Stomach (tissue), 9 donors: Measurements from ENCODE around the gene MTR. TPM values are rescaled to one million over a fixed set of nuclear protein-coding genes. Genes with fewer than 3 reads are reported as not detected.

Source experiments
- DNase-seq, 2 donors: peaks; one replicate each; pipeline versions ENCODE4 v3.0.0 to v3.0.0-alpha.2; 2013 to 2019
- H3K27ac ChIP-seq, 5 donors: fragments of 200-600 bp in 4 of 5; sonication (generic) in 4 of 5; one replicate each; pipeline ENCODE4 v1.5.1; 2013 to 2019; ENCODE audit warnings: mild to moderate bottlenecking in 1 of 5, moderate library complexity in 1 of 5
- H3K27me3 ChIP-seq, 3 donors: fragments of 200-600 bp; sonication (generic); one replicate each; pipeline ENCODE4 v1.5.1; 2017 to 2019; ENCODE audit warnings: mixed run types in 1 of 3
- H3K36me3 ChIP-seq, 4 donors: fragments of 200-600 bp; sonication (generic); 1 replicate in 3 of 4; 2 replicates in 1 of 4; pipeline ENCODE4 v1.5.1; 2016 to 2019
- H3K4me1 ChIP-seq, 4 donors: fragments of 200-600 bp; sonication (generic); one replicate each; pipeline ENCODE4 v1.5.1; 2016 to 2019
- H3K4me3 ChIP-seq, 4 donors: fragments of 200-600 bp; sonication (generic) in 3 of 4; one replicate each; pipeline ENCODE4 v1.5.1; 2016 to 2019; ENCODE audit warnings: mild to moderate bottlenecking in 1 of 4
- H3K9me3 ChIP-seq, 4 donors: fragments of 200-600 bp; sonication (generic); one replicate each; pipeline ENCODE4 v1.5.1; 2016 to 2019
- CTCF ChIP-seq, 7 experiments: fragments of 450-650 bp in 4 of 7; fragments of 200-600 bp in 3 of 7; sonication (generic) in 3 of 7; IDR thresholded peaks; one replicate each; pipeline ENCODE4 v1.5.1; 2016 to 2019; ENCODE audit warnings: antibody characterized with exemption in 7 of 7, control low read depth in 2 of 7, mild to moderate bottlenecking in 1 of 7
- EP300 ChIP-seq: sonication (generic); formaldehyde crosslinking; IDR thresholded peaks from one replicate; pipeline ENCODE4 v1.6.1; 2017; ENCODE audit warnings: antibody characterized with exemption
- POLR2A ChIP-seq, 4 donors: fragments of 450-650 bp; IDR thresholded peaks; one replicate each; pipeline ENCODE4 v1.6.1; 2016; ENCODE audit warnings: antibody characterized with exemption in 4 of 4, control low read depth in 2 of 4, mild to moderate bottlenecking in 1 of 4, moderate library complexity in 1 of 4
- POLR2AphosphoS5 ChIP-seq, 3 donors: sonication (generic); formaldehyde crosslinking; IDR thresholded peaks; one replicate each; pipeline ENCODE4 v1.6.1; 2016; ENCODE audit warnings: antibody characterized with exemption in 3 of 3
- WGBS, 5 donors: extraction: QIAGEN DNeasy Blood & Tissue Kit in 3 of 5; methylation state at CpG; one replicate each; pipeline versions ENCODE4 v1.1.5 to v1.1.7; 2013 to 2018; 5-methylcytosine and 5-hydroxymethylcytosine counted together
- intact Hi-C: fragments of 100-400 bp; cut with DNase I; formaldehyde crosslinking; loops from one replicate; pipeline ENCODE4 v1.15.1; 2023; ENCODE audit warnings: low total_unique reads
- polyA plus RNA-seq, 3 donors: library from polyadenylated mRNA; stranded (reverse); fragments of 200-250 nt; gene quantifications; one replicate each; pipeline ENCODE4 v1.2.3, GENCODE V29; 2013
- total RNA-seq, 5 donors: library from RNA; depleted of rRNA; stranded (reverse); fragments of >200 nt; gene quantifications; one replicate each; pipeline versions ENCODE4 v1.1.0 to v1.2.3, GENCODE V29; 2014 to 2016
- donor health status: healthy with polysubstance abuse.
- donor health status: Bipolar disorder and iron deficiency.
- donor health status: healthy.

The MTR gene
- total and polyA plus RNA-seq, 8 donors = 3.1 to 57.3 (median 23.6) TPM

GRCh38 chr1:236844499-236845271 is 49.6 kb downstream of the MTR start:
- peaks cover 0 to 58% (median 54%) of the 10 kb centered on the region in 4 donors for H3K36me3 ChIP-seq
- no peak overlapping the region for H3K4me3 ChIP-seq
- TF ChIP-seq EP300 (no peak), CTCF (IDR thresholded peaks at IDR 0.05) (no peak), POLR2A (IDR thresholded peaks at IDR 0.05) (no peak), POLR2AphosphoS5 (IDR thresholded peaks at IDR 0.05) (no peak)
- no peaks in the 10 kb centered on the region for H3K27me3 ChIP-seq
- H3K9me3 ChIP-seq = no peaks in the 10 kb centered on the region
- WGBS, 5 donors = 73 to 91% (median 88%) methylated on average over 5 of the region's 5 CpGs
- H3K27ac ChIP-seq = peak overlapping the region in 3 of 5 donors; percentile 1 to 52 (median 20)
- DNase-seq = no peak
- H3K4me1 ChIP-seq = peaks cover 8 to 22% (median 14%) of the 10 kb centered on the region in 4 donors
- intact Hi-C loops = no loop called here

DNA sequence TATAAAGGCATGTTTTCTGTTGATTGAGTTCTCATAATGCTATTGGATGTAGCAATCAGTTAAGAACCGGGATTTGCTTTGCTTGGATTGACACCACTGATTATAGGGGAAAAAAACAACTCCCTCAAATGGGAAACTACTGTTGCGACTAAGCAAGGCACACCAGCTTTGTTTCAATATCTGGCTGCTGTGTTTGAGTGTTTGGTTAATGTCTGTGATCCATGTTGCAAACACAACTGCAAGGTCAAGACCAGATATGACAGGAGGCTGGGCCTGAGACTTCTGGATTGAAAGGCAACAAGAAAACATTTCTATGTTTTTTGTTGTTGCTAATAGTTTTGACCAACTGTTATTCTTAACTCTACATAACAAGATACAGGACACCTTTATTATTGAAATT is 50.7 kb downstream of the MTR start:
- no peak for DNase-seq
- no peak for TF ChIP-seq POLR2A (IDR thresholded peaks at IDR 0.05)
- TF ChIP-seq CTCF (IDR thresholded peaks at IDR 0.05) = no peak
- no peak for TF ChIP-seq POLR2AphosphoS5 (IDR thresholded peaks at IDR 0.05)
- no peak for TF ChIP-seq EP300
- no peak overlapping the region for H3K27ac ChIP-seq
- H3K9me3 ChIP-seq = no peaks in the 10 kb centered on the region
- H3K27me3 ChIP-seq = no peaks in the 10 kb centered on the region
- peaks cover 0 to 58% (median 51%) of the 10 kb centered on the region in 4 donors for H3K36me3 ChIP-seq
- intact Hi-C loops = no loop called here
- 45 to 64% (median 52%) methylated on average over 2 of the region's 2 CpGs for WGBS, 5 donors
- peaks cover 8 to 22% (median 14%) of the 10 kb centered on the region in 4 donors for H3K4me1 ChIP-seq
- no peak overlapping the region for H3K4me3 ChIP-seq

DNA sequence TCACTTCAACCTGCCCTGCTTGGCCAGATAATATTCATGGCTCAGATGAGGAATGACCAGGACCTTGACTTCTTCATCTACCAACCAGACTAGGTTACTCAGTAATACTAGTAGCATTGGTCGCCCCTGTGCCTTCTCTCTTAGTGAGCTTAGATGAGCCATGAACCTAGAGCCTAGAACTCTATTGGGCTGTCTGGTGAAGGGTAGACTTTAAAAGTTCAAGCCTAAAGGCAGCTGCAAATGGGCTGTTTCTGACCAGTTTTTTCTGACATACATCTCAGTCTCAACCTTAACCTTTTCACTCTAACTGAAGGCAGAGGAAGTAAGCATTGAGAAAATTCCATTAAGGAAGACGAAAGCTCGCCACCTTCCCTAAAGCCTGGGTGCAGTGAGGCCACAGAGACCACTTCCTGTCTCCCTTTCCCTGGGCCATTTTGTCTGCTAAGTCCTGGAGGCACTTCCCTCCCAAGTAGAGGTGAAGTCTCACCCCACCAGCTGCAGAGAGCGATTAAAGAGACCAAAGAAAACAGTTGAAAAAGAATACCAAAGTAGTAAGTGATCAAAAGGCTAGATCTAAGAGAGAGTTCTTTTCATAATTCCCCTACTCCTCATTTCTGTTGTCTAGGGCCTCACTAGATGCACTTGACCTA is 53.3 kb downstream of the MTR start:
- TF ChIP-seq EP300 (no peak), POLR2A (IDR thresholded peaks at IDR 0.05) (no peak), CTCF (IDR thresholded peaks at IDR 0.05) (no peak), POLR2AphosphoS5 (IDR thresholded peaks at IDR 0.05) (no peak)
- WGBS, 5 donors = 70 to 93% (median 92%) methylated on average over 4 of the region's 4 CpGs
- H3K9me3 ChIP-seq = no peaks in the 10 kb centered on the region
- no peak overlapping the region for H3K27ac ChIP-seq
- no peaks in the 10 kb centered on the region for H3K27me3 ChIP-seq
- H3K4me1 ChIP-seq = peaks cover 8 to 22% (median 14%) of the 10 kb centered on the region in 4 donors
- H3K4me3 ChIP-seq = no peak overlapping the region
- intact Hi-C loops = no loop called here
- H3K36me3 ChIP-seq = peaks cover 13 to 59% (median 59%) of the 10 kb centered on the region in 4 donors
- DNase-seq = no peak

DNA sequence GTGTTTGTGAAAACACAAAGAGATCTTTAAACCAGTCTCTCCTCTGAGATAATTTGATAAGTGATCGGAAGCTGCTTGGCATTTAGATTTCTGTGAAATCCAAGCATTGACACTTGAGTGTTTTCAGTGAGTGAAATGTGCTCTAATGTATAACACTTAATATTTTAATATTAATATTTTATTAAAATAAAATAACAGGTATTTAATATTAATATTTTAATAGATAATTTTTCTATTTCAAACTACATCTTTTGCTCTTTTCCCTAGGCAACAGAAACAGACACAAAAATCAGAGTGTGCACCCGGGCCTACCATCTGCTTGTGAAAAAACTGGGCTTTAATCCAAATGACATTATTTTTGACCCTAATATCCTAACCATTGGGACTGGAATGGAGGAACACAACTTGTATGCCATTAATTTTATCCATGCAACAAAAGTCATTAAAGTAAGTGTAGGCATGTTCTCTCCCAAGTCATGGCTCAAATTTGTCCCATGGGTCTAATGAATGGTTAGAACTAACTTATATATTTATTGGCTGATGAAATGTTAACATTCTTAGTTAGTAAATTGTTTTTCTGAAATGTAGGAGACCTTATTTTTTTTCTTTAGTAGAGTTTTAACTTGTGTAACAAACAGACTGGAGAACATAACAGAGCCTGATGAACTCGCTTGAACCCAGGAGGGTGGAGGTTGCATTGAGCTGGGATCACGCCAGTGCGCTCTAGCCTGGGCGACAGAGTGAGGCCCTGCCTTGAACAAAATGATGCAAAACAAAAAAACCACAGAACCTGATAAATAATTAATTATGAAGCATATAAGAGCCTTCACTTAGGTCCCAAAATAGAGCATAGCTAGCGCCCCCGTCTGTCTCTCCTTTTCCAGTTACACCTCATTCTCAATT is 55.2 kb downstream of the MTR start:
- Histone ChIP-seq H3K4me1 (peaks cover 0 to 11% (median 3%) of the 10 kb centered on the region in 4 donors), H3K9me3 (no peaks in the 10 kb centered on the region), H3K4me3 (no peak overlapping the region), H3K27ac (no peak overlapping the region), H3K36me3 (peaks cover 13 to 79% (median 73%) of the 10 kb centered on the region in 4 donors), H3K27me3 (no peaks in the 10 kb centered on the region)
- WGBS, 5 donors = 88 to 93% (median 91%) methylated on average over 8 of the region's 8 CpGs
- intact Hi-C loops = no loop called here
- no peak for DNase-seq
- no peak for TF ChIP-seq POLR2A (IDR thresholded peaks at IDR 0.05)
- no peak for TF ChIP-seq EP300
- no peak for TF ChIP-seq CTCF (IDR thresholded peaks at IDR 0.05)
- TF ChIP-seq POLR2AphosphoS5 (IDR thresholded peaks at IDR 0.05) = no peak
